Adipose tissue (tissue), 3 donors: ENCODE results near the gene SYTL2. TPM values are rescaled to one million over a fixed set of nuclear protein-coding genes. Genes with fewer than 3 reads are reported as not detected.
"Not testable (repeated sequence)": the region's sequence is repeated elsewhere in the genome, so short reads cannot be mapped to it uniquely, and the experiment has no call there.

Source experiments
- H3K27ac ChIP-seq: one replicate; pipeline ENCODE4 v1.5.1; 2013; ENCODE audit warnings: low read depth, low read length
- WGBS, 3 donors: extraction: QIAGEN DNeasy Blood & Tissue Kit; methylation state at CpG; one replicate each; pipeline ENCODE4 v1.1.7; 2013; 5-methylcytosine and 5-hydroxymethylcytosine counted together
- polyA plus RNA-seq, 3 donors: library from polyadenylated mRNA; stranded (reverse); fragments of 200-250 nt; gene quantifications; one replicate each; pipeline ENCODE4 v1.2.3, GENCODE V29; 2013
- donor health status: healthy with polysubstance abuse.
- donor health status: Bipolar disorder and iron deficiency.
- donor health status: healthy.

The SYTL2 gene
- 10 to 100 TPM in 2 of 3 donors, 1 to 10 TPM in 1; 1.2 to 11.0 (median 10.1) TPM for polyA plus RNA-seq

GRCh38 chr11:85810871-85811611 lies at the start of gene SYTL2:
Gene SYTL2 (minus strand): TSS chr11:85811141. CDS start chr11:85757725, 53,416 bp downstream.
- no peak within 1 kb of the TSS for H3K27ac ChIP-seq
- 1 to 2% (median 1%) methylated on average over 69 to 72 of the region's 72 CpGs for WGBS, 3 donors

- H3K27ac ChIP-seq, result not testable (repeated sequence)
Measured at GRCh38 chr11:85859541-85859940, 48.6 kb upstream of the SYTL2 start.

GRCh38 chr11:85857098-85857497 lies 46.2 kb upstream of the SYTL2 start:
- H3K27ac ChIP-seq, result no peak overlapping the region
- WGBS, 3 donors, result 88 to 97% (median 95%) methylated on average over 10 of the region's 10 CpGs

- WGBS, 3 donors, result 29 to 39% (median 38%) methylated on average over 13 of the region's 13 CpGs
- no peak within 1 kb of the TSS for H3K27ac ChIP-seq
Measured at GRCh38 chr11:85855341-85855656, 44.4 kb upstream of the SYTL2 start, which contains the start of gene CCDC83. Gene CCDC83 (plus strand): TSS chr11:85855383. CDS start chr11:85865124, 9,741 bp downstream.

- no peak overlapping the region for H3K27ac ChIP-seq
- WGBS, 3 donors, result 1% methylated on average over 55 to 62 of the region's 62 CpGs
Measured at GRCh38 chr11:85854557-85855340, 43.8 kb upstream of the SYTL2 start.

- no peak overlapping the region for H3K27ac ChIP-seq
- WGBS, 3 donors, result 7 to 32% (median 10%) methylated on average over 7 of the region's 7 CpGs
Measured at GRCh38 chr11:85854212-85854556, 43.2 kb upstream of the SYTL2 start.

GRCh38 chr11:85853541-85853940 lies 42.6 kb upstream of the SYTL2 start:
- not testable (repeated sequence) for H3K27ac ChIP-seq
- 95 to 97% (median 96%) methylated on average over 6 of the region's 7 CpGs for WGBS, 3 donors

GRCh38 chr11:85852754-85853153 lies 41.8 kb upstream of the SYTL2 start:
- 97 to 98% (median 98%) methylated on average over 8 to 33 of the region's 33 CpGs for WGBS, 3 donors
- not testable (repeated sequence) for H3K27ac ChIP-seq

- H3K27ac ChIP-seq, result no peak overlapping the region
- WGBS, 3 donors, result 93 to 96% (median 93%) methylated on average over 2 of the region's 2 CpGs
Measured at GRCh38 chr11:85848556-85848955, 37.6 kb upstream of the SYTL2 start.

GRCh38 chr11:85848006-85848405 lies 37.1 kb upstream of the SYTL2 start:
- 95 to 98% (median 95%) methylated on average over 3 of the region's 3 CpGs for WGBS, 3 donors
- no peak overlapping the region for H3K27ac ChIP-seq

- no peak overlapping the region for H3K27ac ChIP-seq
Measured at GRCh38 chr11:85847436-85847835, 36.5 kb upstream of the SYTL2 start.

- no peak overlapping the region for H3K27ac ChIP-seq
- 96 to 100% (median 98%) methylated on average over 1 of the region's 1 CpG for WGBS, 3 donors
Measured at GRCh38 chr11:85845124-85845631, 34.2 kb upstream of the SYTL2 start.

GRCh38 chr11:85844439-85845123 lies 33.6 kb upstream of the SYTL2 start:
- 52 to 62% (median 57%) methylated on average over 2 of the region's 2 CpGs for WGBS, 3 donors
- H3K27ac ChIP-seq, result no peak overlapping the region

GRCh38 chr11:85843929-85844328 lies 33.0 kb upstream of the SYTL2 start:
- 94 to 98% (median 97%) methylated on average over 3 of the region's 3 CpGs for WGBS, 3 donors
- no peak overlapping the region for H3K27ac ChIP-seq

GRCh38 chr11:85840932-85841331 lies 30.0 kb upstream of the SYTL2 start:
- H3K27ac ChIP-seq, result not testable (repeated sequence)

GRCh38 chr11:85835729-85836128 lies 24.8 kb upstream of the SYTL2 start:
- H3K27ac ChIP-seq, result no peak overlapping the region
- 68 to 84% (median 76%) methylated on average over 3 of the region's 3 CpGs for WGBS, 3 donors

GRCh38 chr11:85835263-85835662 lies 24.3 kb upstream of the SYTL2 start:
- 92 to 95% (median 92%) methylated on average over 1 of the region's 1 CpG for WGBS, 3 donors
- H3K27ac ChIP-seq, result no peak overlapping the region

- H3K27ac ChIP-seq, result no peak overlapping the region
Measured at GRCh38 chr11:85831050-85831449, 20.1 kb upstream of the SYTL2 start.

GRCh38 chr11:85829172-85829571 lies 18.2 kb upstream of the SYTL2 start:
- 97 to 99% (median 97%) methylated on average over 2 of the region's 2 CpGs for WGBS, 3 donors
- H3K27ac ChIP-seq, result no peak overlapping the region
